GM12878 (cell line): ENCODE measurements around the gene PEX6. TPM values are rescaled to one million over a fixed set of nuclear protein-coding genes. Genes with fewer than 3 reads are reported as not detected.

Source experiments
- ATAC-seq: fragments of 200-7000 bp; cut with Tn5 transposase; 3 replicates; pipeline ENCODE4 v1.9.1; 2020; ENCODE audit warnings: mild to moderate bottlenecking, moderate library complexity
- BruUV-seq: library from RNA; stranded (reverse); fragments of 400-500 nt; replicated peaks from 2 replicates; lab custom pipeline; 2021; lab: Mats Ljungman, UMichigan
- CTCF ChIA-PET: fragments of 300-600 bp; sonication (Branson Sonifier 250); formaldehyde crosslinking; extraction: SDS; loops from one replicate; lab custom pipeline; 2021; ENCODE audit warnings: inconsistent platforms; lab: Yijun Ruan, JAX
- POLR2A ChIA-PET: fragments of 350-600 bp; formaldehyde crosslinking; extraction: SDS; loops from one replicate; lab custom pipeline; 2021; ENCODE audit warnings: inconsistent platforms; lab: Charles Lee
- RAD21 ChIA-PET: fragments of 300-600 bp; sonication (Branson Sonifier 250); formaldehyde crosslinking; loops from one replicate; lab custom pipeline; 2023; ENCODE audit warnings: antibody characterized with exemption; ENCODE audit not compliant: unreplicated experiment; lab: Charles Lee
- SMC1A ChIA-PET: fragments of 300-600 bp; sonication (Branson Sonifier 250); formaldehyde crosslinking; loops from one replicate; lab custom pipeline; 2023; ENCODE audit not compliant: unreplicated experiment, uncharacterized antibody; lab: Charles Lee
- DNase-seq: peaks from one replicate; pipeline ENCODE4 v3.0.0-alpha.2; 2011; ENCODE audit warnings: low read depth, low spot score
- FAIRE-seq: peaks from 3 replicates; lab custom pipeline; 2011; peaks lifted over from hg19 to GRCh38; lab: Jason Lieb, UNC
- H2AFZ ChIP-seq: 2 replicates; pipeline ENCODE4 v1.6.0; 2011; ENCODE audit warnings: low read depth, low read length, control low read depth; ENCODE audit not compliant: control insufficient read depth
- H3K27ac ChIP-seq: 2 replicates; pipeline ENCODE4 v1.5.1; 2011; ENCODE audit warnings: control low read depth; ENCODE audit not compliant: control insufficient read depth, insufficient read depth
- H3K27me3 ChIP-seq, 2 experiments: replicated peaks in 1 of 2; 2 replicates each; pipeline versions ENCODE4 v1.6.0 to v1.6.1; 2011; ENCODE audit warnings: low read length in 1 of 2; ENCODE audit not compliant: control insufficient read depth in 2 of 2, insufficient read depth in 2 of 2
- H3K36me3 ChIP-seq, 2 experiments: 2 replicates each; pipeline ENCODE4 v1.5.1; 2011; ENCODE audit warnings: low read length in 1 of 2; ENCODE audit not compliant: control insufficient read depth in 2 of 2, insufficient read depth in 2 of 2
- H3K4me1 ChIP-seq: 2 replicates; pipeline ENCODE4 v1.6.1; 2011; ENCODE audit warnings: mild to moderate bottlenecking, low read length, moderate library complexity, mixed read lengths; ENCODE audit not compliant: control insufficient read depth, insufficient read depth
- H3K4me2 ChIP-seq: 2 replicates; pipeline ENCODE4 v1.6.0; 2011; ENCODE audit warnings: control low read depth; ENCODE audit not compliant: control insufficient read depth, insufficient read depth
- H3K4me3 ChIP-seq: fragments of 200-600 bp; sonication (generic); 2 replicates; pipeline ENCODE4 v1.5.1; 2016
- H3K79me2 ChIP-seq: 2 replicates; pipeline ENCODE4 v1.6.0; 2011; ENCODE audit warnings: low read length; ENCODE audit not compliant: control insufficient read depth, insufficient read depth
- H3K9ac ChIP-seq: 2 replicates; pipeline ENCODE4 v1.8.0; 2011; ENCODE audit warnings: low read length, control low read depth, mixed read lengths; ENCODE audit not compliant: control insufficient read depth, insufficient read depth
- H3K9me3 ChIP-seq: replicated peaks from 3 replicates; pipeline ENCODE4 v1.5.1; 2011; ENCODE audit warnings: mild to moderate bottlenecking, low read length; ENCODE audit not compliant: control insufficient read depth, insufficient read depth
- H4K20me1 ChIP-seq: 2 replicates; pipeline ENCODE4 v1.6.0; 2011; ENCODE audit not compliant: control insufficient read depth, insufficient read depth
- CREM ChIP-seq: IDR thresholded peaks from 2 replicates; pipeline ENCODE4 v1.6.1; 2014; ENCODE audit warnings: antibody characterized with exemption, low read depth
- GABPA ChIP-seq: IDR thresholded peaks from 2 replicates; pipeline ENCODE4 v1.6.1; 2014; ENCODE audit warnings: antibody characterized with exemption, low read depth, mild to moderate bottlenecking, inconsistent platforms
- GATAD2B ChIP-seq: fragments of 450-650 bp; conservative IDR thresholded peaks from 2 replicates; pipeline ENCODE4 v1.6.1; 2017; ENCODE audit warnings: low read depth, mild to moderate bottlenecking, moderate library complexity
- JUNB ChIP-seq: IDR thresholded peaks from 2 replicates; pipeline ENCODE4 v1.6.1; 2016; ENCODE audit warnings: antibody characterized with exemption, mild to moderate bottlenecking
- PAX5 ChIP-seq: IDR thresholded peaks from 2 replicates; pipeline ENCODE4 v1.6.1; 2011; ENCODE audit warnings: low read depth, low read length, borderline replicate concordance
- PBX3 ChIP-seq: IDR thresholded peaks from 2 replicates; pipeline ENCODE4 v1.6.1; 2011; ENCODE audit warnings: mild to moderate bottlenecking, low read depth, low read length, moderate library complexity; ENCODE audit not compliant: insufficient replicate concordance
- POLR2A ChIP-seq: IDR thresholded peaks from 2 replicates; pipeline ENCODE4 v1.6.1; 2011; ENCODE audit warnings: low read depth, mild to moderate bottlenecking, low read length
- POLR2AphosphoS5 ChIP-seq: IDR thresholded peaks from 2 replicates; pipeline ENCODE4 v1.6.1; 2011; ENCODE audit warnings: mild to moderate bottlenecking, low read length, inconsistent platforms
- PRDM15 ChIP-seq: fragments of 450-650 bp; formaldehyde crosslinking; IDR thresholded peaks from 2 replicates; pipeline ENCODE4 v1.4.0; 2020; ENCODE audit warnings: mild to moderate bottlenecking, moderate library complexity
- SMAD5 ChIP-seq: IDR thresholded peaks from 2 replicates; pipeline ENCODE4 v1.6.1; 2016; ENCODE audit warnings: antibody characterized with exemption, low read depth
- TCF7 ChIP-seq: IDR thresholded peaks from 2 replicates; pipeline ENCODE4 v1.6.1; 2014; ENCODE audit warnings: antibody characterized with exemption, borderline replicate concordance
- USF1 ChIP-seq: IDR thresholded peaks from 2 replicates; pipeline ENCODE4 v1.6.1; 2011; ENCODE audit warnings: borderline replicate concordance, low read depth, mild to moderate bottlenecking, moderate library complexity, mixed read lengths, low read length; ENCODE audit not compliant: insufficient read depth; ENCODE audit errors: extremely low read length
- ZBED1 ChIP-seq: IDR thresholded peaks from 2 replicates; pipeline ENCODE4 v1.6.1; 2016; ENCODE audit warnings: borderline replicate concordance
- ZBTB40 ChIP-seq: fragments of 450-650 bp; IDR thresholded peaks from 2 replicates; pipeline ENCODE4 v1.6.1; 2016; ENCODE audit warnings: mild to moderate bottlenecking, moderate library complexity, borderline replicate concordance
- WGBS: methylation state at CpG from one replicate; pipeline ENCODE4 v1.1.6; 2016; ENCODE audit warnings: low lambda C conversion rate; ENCODE audit not compliant: insufficient replicate concordance, insufficient coverage; ENCODE audit errors: missing lambda C conversion rate; 5-methylcytosine and 5-hydroxymethylcytosine counted together
- in situ Hi-C: fragments of 300-500 bp; cut with MboI; formaldehyde crosslinking; loops from 9 replicates; pipeline ENCODE4 v1.14.3; 2018; ENCODE audit warnings: mixed read lengths
- intact Hi-C: fragments of 100-400 bp; cut with micrococcal nuclease; formaldehyde crosslinking; loops from one replicate; pipeline ENCODE4 v1.14.2; 2022; ENCODE audit not compliant: unreplicated experiment
- polyA plus RNA-seq, 11 experiments: library from polyadenylated mRNA; depleted of rRNA in 4 of 11; unstranded in 6 of 11; stranded (reverse) in 5 of 11; fragments of >200 nt; fragmentation: Nextera tagmentation in 4 of 11; fragmentation: Illumina TruSeq in 1 of 11; extraction: Ambion mirVana in 4 of 11; extraction: Trizol in 1 of 11; gene quantifications; 1 replicate in 1 of 11; 2 replicates in 10 of 11; pipeline versions ENCODE4 v1.2.1 to v1.2.3, GENCODE V29; 2011 to 2016; ENCODE audit warnings: inconsistent platforms in 2 of 11, missing spikeins in 2 of 11, low read depth in 1 of 11
- total RNA-seq, 4 experiments: library from RNA; depleted of rRNA in 3 of 4; stranded (reverse); fragments of >200 nt in 3 of 4; fragmentation: Illumina TruSeq in 1 of 4; extraction: Trizol in 1 of 4; gene quantifications; 2 replicates each; pipeline versions ENCODE4 v1.2.1 to v1.2.3, GENCODE V29; 2013 to 2021

Gene PEX6
- total and polyA plus RNA-seq, 10 of the 15 experiments (the other 5 are each of a cell fraction or from before 2014, with no cell fraction given), result 0.39 to 21.1 (median 7.8) TPM

- ChIA-PET POLR2A (interaction anchor here (1.1 kb wide), 1 partner anchor 49 kb away, joined by 3 read pairs; no protein-coding TSS in a partner anchor), RAD21 (no interaction called here), CTCF (interaction anchor here (1.5 kb wide), 1 partner anchor 38 kb away, joined by 4 read pairs; no protein-coding TSS in a partner anchor), SMC1A (no interaction called here)
- no peaks in the 10 kb centered on the region for H3K27me3 ChIP-seq
- DNase-seq (no peak), FAIRE-seq (no peak), ATAC-seq (no peak)
- peaks cover 13% of the 10 kb centered on the region for H3K4me1 ChIP-seq
- H3K9me3 ChIP-seq, result no peaks in the 10 kb centered on the region
- peaks cover 11% of the 10 kb centered on the region for H4K20me1 ChIP-seq
- BruUV-seq, result no TSS peak
- WGBS, result 80% methylated on average over 9 of the region's 9 CpGs
- intact Hi-C loops (no loop called here), in situ Hi-C loops (no loop called here)
- no peak overlapping the region for H2AFZ ChIP-seq
- peaks cover 13% of the 10 kb centered on the region for H3K79me2 ChIP-seq
- H3K9ac ChIP-seq, result no peak overlapping the region
- H3K27ac ChIP-seq, result no peak overlapping the region
- H3K4me2 ChIP-seq, result no peak overlapping the region
- H3K36me3 ChIP-seq, result peaks cover 43 to 44% of the 10 kb centered on the region in 2 experiments
- H3K4me3 ChIP-seq, result no peak overlapping the region
- TF ChIP-seq ZBED1, result no peak
- no peak for TF ChIP-seq PBX3
- peak; percentile 74 for TF ChIP-seq POLR2A
- peak; percentile 24; the same call in 1 of the 2 replicates for TF ChIP-seq POLR2AphosphoS5
- no peak for TF ChIP-seq PAX5
- no peak for TF ChIP-seq PRDM15 (CRISPR knock-in tag)
- no peak for TF ChIP-seq GABPA
- TF ChIP-seq GATAD2B, result no peak
- TF ChIP-seq USF1, result no peak
- TF ChIP-seq SMAD5, result 0 out of 2 replicates have a peak, but pooled peaks have one; percentile 13
- TF ChIP-seq ZBTB40, result no peak
- no peak for TF ChIP-seq CREM
- TF ChIP-seq JUNB, result no peak
- no peak for TF ChIP-seq TCF7
Measured at GRCh38 chr6:42938987-42939809, 39.8 kb downstream of the PEX6 start.
